Measurements from ENCODE around the gene CD22. TPM values are rescaled to one million over a fixed set of nuclear protein-coding genes. Genes with fewer than 3 reads are reported as not detected.

Gene CD22
- total and polyA plus RNA-seq, 8 donors = 5.2 to 63.2 (median 12.0) TPM

- intact Hi-C loops (cut with DNase I) = no loop called here
Observed at GRCh38 chr19:35288906-35289305, 40.1 kb upstream of the CD22 start.

GRCh38 chr19:35290381-35291127, 38.4 kb upstream of the CD22 start:
- DNase-seq = no peak
- Histone ChIP-seq H3K27me3 (peaks cover 0 to 46% of the 10 kb centered on the region in 2 donors), H3K36me3 (no peaks in the 10 kb centered on the region), H3K4me3 (no peak overlapping the region), H3K4me1 (peaks cover 0 to 1% of the 10 kb centered on the region in 2 donors), H3K9me3 (no peaks in the 10 kb centered on the region), H3K27ac (no peak overlapping the region)
- ATAC-seq = no peak
- TF ChIP-seq CTCF (IDR thresholded peaks at IDR 0.05) = no peak
- intact Hi-C loops (cut with DNase I) = no loop called here

More at GRCh38 chr19:35288906-35289305, 40.1 kb upstream of the CD22 start:
- ATAC-seq (no peak), DNase-seq (no peak)
- no peak for TF ChIP-seq CTCF (IDR thresholded peaks at IDR 0.05)
- peaks cover 0 to 7% of the 10 kb centered on the region in 2 donors for H3K4me1 ChIP-seq
- no peak overlapping the region for H3K4me3 ChIP-seq
- H3K27ac ChIP-seq = no peak overlapping the region
- H3K9me3 ChIP-seq = no peaks in the 10 kb centered on the region
- no peaks in the 10 kb centered on the region for H3K36me3 ChIP-seq
- peaks cover 0 to 32% of the 10 kb centered on the region in 2 donors for H3K27me3 ChIP-seq

- no peak for DNase-seq
- ATAC-seq = no peak
- intact Hi-C loops (cut with DNase I) = no loop called here
Observed at GRCh38 chr19:35291259-35291658, 37.7 kb upstream of the CD22 start.

GRCh38 chr19:35291916-35292315, 37.1 kb upstream of the CD22 start, which contains the start of gene MAG:
Gene MAG, plus strand, starts transcription at chr19:35292161. Its CDS starts 3,248 bp downstream, at chr19:35295409.
- ATAC-seq (no peak), DNase-seq (no peak)
- peaks cover 0 to 5% of the 10 kb centered on the region in 2 donors for H3K4me1 ChIP-seq
- no peak within 1 kb of the TSS for H3K4me3 ChIP-seq
- intact Hi-C loops (cut with DNase I) = no loop called here
- H3K27ac ChIP-seq = no peak within 1 kb of the TSS
- H3K27me3 ChIP-seq = peaks cover 0 to 56% of the 10 kb centered on the region in 2 donors
- H3K36me3 ChIP-seq = no peaks in the 10 kb centered on the region
- H3K9me3 ChIP-seq = no peaks in the 10 kb centered on the region
- no peak for TF ChIP-seq CTCF (IDR thresholded peaks at IDR 0.05)

More at GRCh38 chr19:35291259-35291658, 37.7 kb upstream of the CD22 start:
- Histone ChIP-seq H3K4me3 (no peak overlapping the region), H3K27ac (no peak overlapping the region), H3K27me3 (peaks cover 0 to 53% of the 10 kb centered on the region in 2 donors), H3K36me3 (no peaks in the 10 kb centered on the region), H3K9me3 (no peaks in the 10 kb centered on the region), H3K4me1 (peaks cover 0 to 5% of the 10 kb centered on the region in 2 donors)
- TF ChIP-seq CTCF (IDR thresholded peaks at IDR 0.05) = no peak
